H1 (cell line): ENCODE measurements around the gene PDIA3. TPM values are rescaled to one million over a fixed set of nuclear protein-coding genes. Genes with fewer than 3 reads are reported as not detected.

Experiments used
- CTCF ChIA-PET: fragments of 300-600 bp; sonication (Branson Sonifier 250); formaldehyde crosslinking; loops from one replicate; lab custom pipeline; 2021; ENCODE audit not compliant: partially characterized antibody; lab: Charles Lee
- POLR2A ChIA-PET: fragments of 300-600 bp; sonication (Branson Sonifier 250); formaldehyde crosslinking; loops from one replicate; lab custom pipeline; 2021; ENCODE audit warnings: inconsistent platforms; ENCODE audit not compliant: partially characterized antibody; lab: Charles Lee
- DNase-seq, 2 experiments: peaks; one replicate each; pipeline versions ENCODE4 v3.0.0 to v3.0.0-alpha.2; 2010 to 2022; ENCODE audit warnings: low spot score in 2 of 2, low read depth in 1 of 2, mixed read lengths in 1 of 2
- FAIRE-seq: peaks from 2 replicates; lab custom pipeline; 2011; peaks lifted over from hg19 to GRCh38; lab: Jason Lieb, UNC
- H2AFZ ChIP-seq: 2 replicates; pipeline ENCODE4 v1.8.1; 2012; ENCODE audit warnings: low read length, inconsistent platforms
- H2AK5ac ChIP-seq: 2 replicates; pipeline ENCODE4 v1.6.1; 2013; ENCODE audit warnings: low read depth, low read length
- H2BK120ac ChIP-seq: replicated peaks from 2 replicates; pipeline ENCODE3; 2013; ENCODE audit warnings: low read depth, low read length, inconsistent platforms
- H2BK12ac ChIP-seq: 2 replicates; pipeline ENCODE4 v1.6.1; 2013; ENCODE audit warnings: low read depth, low read length
- H2BK15ac ChIP-seq: 2 replicates; pipeline ENCODE4 v1.6.1; 2013; ENCODE audit warnings: low read length
- H2BK20ac ChIP-seq: 2 replicates; pipeline ENCODE4 v1.6.1; 2013; ENCODE audit warnings: low read length
- H2BK5ac ChIP-seq: 2 replicates; pipeline ENCODE4 v1.6.1; 2013; ENCODE audit warnings: low read depth, low read length
- H3K14ac ChIP-seq: 2 replicates; pipeline ENCODE4 v1.6.1; 2013; ENCODE audit warnings: inconsistent platforms; ENCODE audit not compliant: insufficient read length
- H3K18ac ChIP-seq: 2 replicates; pipeline ENCODE4 v1.6.1; 2013; ENCODE audit warnings: low read length; ENCODE audit errors: extremely low read depth
- H3K23ac ChIP-seq: 2 replicates; pipeline ENCODE4 v1.6.1; 2013; ENCODE audit warnings: inconsistent platforms; ENCODE audit not compliant: insufficient read length
- H3K23me2 ChIP-seq: 2 replicates; pipeline ENCODE4 v1.6.1; 2013; ENCODE audit warnings: low read depth, low read length
- H3K27ac ChIP-seq: 2 replicates; pipeline ENCODE4 v1.6.1; 2011; ENCODE audit warnings: low read depth, low read length, inconsistent platforms
- H3K27me3 ChIP-seq, 4 experiments: replicated peaks in 1 of 4; 1 replicate in 1 of 4; 2 replicates in 3 of 4; pipeline versions ENCODE4 v1.6.1 to v1.8.1; 2011 to 2013; ENCODE audit warnings: low read length in 3 of 4, mild to moderate bottlenecking in 3 of 4, inconsistent platforms in 2 of 4, mixed read lengths in 2 of 4, moderate library complexity in 1 of 4; ENCODE audit not compliant: control insufficient read depth in 3 of 4, insufficient read depth in 3 of 4; ENCODE audit errors: extremely low read depth in 1 of 4
- H3K36me3 ChIP-seq, 4 experiments: 2 replicates each; pipeline versions ENCODE4 v1.6.1 to v1.8.1; 2011 to 2013; ENCODE audit warnings: mild to moderate bottlenecking in 4 of 4, low read length in 3 of 4, moderate library complexity in 2 of 4, control low read depth in 1 of 4, inconsistent platforms in 1 of 4; ENCODE audit not compliant: insufficient read depth in 4 of 4, control insufficient read depth in 2 of 4
- H3K4ac ChIP-seq: replicated peaks from 2 replicates; pipeline ENCODE3; 2013; ENCODE audit warnings: low read length, low read depth, mixed read lengths, inconsistent platforms; ENCODE audit not compliant: insufficient read length
- H3K4me1 ChIP-seq, 4 experiments: replicated peaks in 1 of 4; 1 replicate in 1 of 4; 2 replicates in 3 of 4; pipeline versions ENCODE4 v1.6.1 to v1.8.1; 2011 to 2013; ENCODE audit warnings: low read length in 3 of 4, inconsistent platforms in 2 of 4, mixed read lengths in 1 of 4; ENCODE audit not compliant: insufficient read depth in 4 of 4, control insufficient read depth in 3 of 4
- H3K4me2 ChIP-seq, 2 experiments: 2 replicates each; pipeline versions ENCODE4 v1.6.1 to v1.8.1; 2011 to 2013; ENCODE audit warnings: low read depth in 2 of 2, low read length in 2 of 2, control low read depth in 1 of 2, inconsistent platforms in 1 of 2, mild to moderate bottlenecking in 1 of 2; ENCODE audit not compliant: insufficient read depth in 1 of 2
- H3K4me3 ChIP-seq, 4 experiments: fragments of 200-600, 300-600 bp in 1 of 4; sonication (generic), shearing (Covaris generic), sonication (Bioruptor Twin) in 1 of 4; 2 replicates each; pipeline versions ENCODE4 v1.5.1 to v1.8.1; 2011 to 2016; ENCODE audit warnings: low read length in 4 of 4, low read depth in 3 of 4, control low read depth in 2 of 4, inconsistent platforms in 2 of 4, mild to moderate bottlenecking in 2 of 4, mixed read lengths in 1 of 4, moderate library complexity in 1 of 4; ENCODE audit not compliant: insufficient read depth in 2 of 4; ENCODE audit errors: extremely low read depth in 1 of 4
- H3K56ac ChIP-seq: replicated peaks from 2 replicates; pipeline ENCODE3; 2013; ENCODE audit warnings: low read depth, mild to moderate bottlenecking, mixed read lengths, low read length, inconsistent platforms; ENCODE audit not compliant: insufficient read length
- H3K79me1 ChIP-seq: 2 replicates; pipeline ENCODE4 v1.6.1; 2013; ENCODE audit warnings: low read depth, low read length, control low read depth
- H3K79me2 ChIP-seq, 2 experiments: 2 replicates each; pipeline versions ENCODE4 v1.6.1 to v1.8.1; 2012 to 2013; ENCODE audit warnings: low read length in 2 of 2, mild to moderate bottlenecking in 2 of 2, inconsistent platforms in 1 of 2; ENCODE audit not compliant: insufficient read depth in 2 of 2, control insufficient read depth in 1 of 2
- H3K9ac ChIP-seq, 4 experiments: replicated peaks in 1 of 4; 1 replicate in 1 of 4; 2 replicates in 3 of 4; pipeline versions ENCODE4 v1.6.1 to v1.8.1; 2011 to 2013; ENCODE audit warnings: low read depth in 3 of 4, low read length in 3 of 4, control low read depth in 2 of 4, mild to moderate bottlenecking in 2 of 4, moderate library complexity in 2 of 4, inconsistent platforms in 1 of 4; ENCODE audit errors: extremely low read depth in 1 of 4
- H3K9me3 ChIP-seq, 2 experiments: 2 replicates each; pipeline versions ENCODE4 v1.6.1 to v1.8.1; 2012 to 2013; ENCODE audit warnings: mild to moderate bottlenecking in 2 of 2, moderate library complexity in 2 of 2, control low read depth in 1 of 2, inconsistent platforms in 1 of 2, low read depth in 1 of 2, low read length in 1 of 2, mixed read lengths in 1 of 2; ENCODE audit not compliant: insufficient read depth in 2 of 2
- H4K20me1 ChIP-seq, 2 experiments: replicated peaks in 1 of 2; 2 replicates each; pipeline versions ENCODE3 to v1.8.1; 2011 to 2013; ENCODE audit warnings: inconsistent platforms in 2 of 2, low read length in 2 of 2, mild to moderate bottlenecking in 1 of 2; ENCODE audit not compliant: insufficient read depth in 2 of 2, control insufficient read depth in 1 of 2
- H4K5ac ChIP-seq: 2 replicates; pipeline ENCODE4 v1.6.1; 2013; ENCODE audit warnings: low read length, low read depth, mixed read lengths, inconsistent platforms; ENCODE audit not compliant: insufficient read length
- H4K8ac ChIP-seq: 2 replicates; pipeline ENCODE4 v1.8.0; 2013; ENCODE audit warnings: mild to moderate bottlenecking, moderate library complexity, low read length, inconsistent platforms; ENCODE audit not compliant: insufficient read depth; ENCODE audit errors: extremely low read depth
- H4K91ac ChIP-seq: replicated peaks from 2 replicates; pipeline ENCODE3; 2013; ENCODE audit warnings: low read length, mixed read lengths, inconsistent platforms; ENCODE audit not compliant: insufficient read length
- CHD1 ChIP-seq: IDR thresholded peaks from 2 replicates; pipeline ENCODE4 v1.6.1; 2012; ENCODE audit warnings: low read depth, low read length, improper control_type of control experiment
- HDAC2 ChIP-seq, 2 experiments: fragments of 300-600 bp in 1 of 2; sonication (generic) in 1 of 2; IDR thresholded peaks; 2 replicates each; pipeline ENCODE4 v1.6.1; 2011 to 2012; ENCODE audit warnings: low read depth in 2 of 2, low read length in 2 of 2, mild to moderate bottlenecking in 2 of 2, moderate library complexity in 2 of 2, borderline replicate concordance in 1 of 2, inconsistent platforms in 1 of 2
- POU5F1 ChIP-seq: IDR thresholded peaks from 2 replicates; pipeline ENCODE4 v1.6.1; 2011; ENCODE audit warnings: low read depth, mild to moderate bottlenecking, low read length, moderate library complexity
- SAP30 ChIP-seq: fragments of 300-600 bp; sonication (generic); IDR thresholded peaks from 2 replicates; pipeline ENCODE4 v1.7.1; 2012; ENCODE audit warnings: low read length, moderate library complexity, mild to moderate bottlenecking, inconsistent platforms; ENCODE audit not compliant: insufficient read depth, insufficient replicate concordance
- TAF1 ChIP-seq: IDR thresholded peaks from 2 replicates; pipeline ENCODE4 v1.6.1; 2011; ENCODE audit warnings: mild to moderate bottlenecking, low read depth, low read length
- WGBS, 2 experiments: shearing (Covaris generic) in 1 of 2; methylation state at CpG; one replicate each; pipeline versions ENCODE4 v1.1.6 to v1.1.7; 2013 to 2015; ENCODE audit warnings: low lambda C conversion rate in 2 of 2, mixed read lengths in 2 of 2, inconsistent platforms in 1 of 2, low coverage in 1 of 2, missing lambda C conversion rate in 1 of 2; ENCODE audit not compliant: insufficient replicate concordance in 2 of 2, insufficient coverage in 1 of 2, insufficient read length in 1 of 2; ENCODE audit errors: extremely low coverage in 1 of 2, missing lambda C conversion rate in 1 of 2; 5-methylcytosine and 5-hydroxymethylcytosine counted together
- polyA plus RNA-seq, 7 experiments: library from polyadenylated mRNA; depleted of rRNA in 3 of 7; stranded (reverse) in 5 of 7; unstranded in 2 of 7; fragments of >200 nt in 5 of 7; fragments of 200-250 nt in 2 of 7; gene quantifications; 1 replicate in 5 of 7; 2 replicates in 1 of 7; 4 replicates in 1 of 7; pipeline versions ENCODE4 v1.2.1 to v1.2.3, GENCODE V29; 2011 to 2013; ENCODE audit warnings: missing spikeins in 2 of 7, mixed read lengths in 2 of 7
- total RNA-seq: library from RNA; stranded (reverse); fragmentation: NEBNext Ultra II Directional; extraction: Animal tissue kit (Norgen Biotek cat#: 25700); gene quantifications from 2 replicates; pipeline ENCODE4 v1.2.1, GENCODE V29; 2021
- TF ChIP-seq, protein P1 (sequence below): IDR thresholded peaks from 2 replicates; pipeline ENCODE4 v1.6.1; 2012; ENCODE audit warnings: inconsistent platforms
- TF ChIP-seq, protein P2 (sequence below), 3 experiments: IDR thresholded peaks; 1 replicate in 2 of 3; 2 replicates in 1 of 3; pipeline versions ENCODE4 v1.5.1 to v1.6.1; 2011; ENCODE audit warnings: low read length in 3 of 3, mild to moderate bottlenecking in 3 of 3, inconsistent platforms in 2 of 3, low read depth in 1 of 3, moderate library complexity in 1 of 3; ENCODE audit not compliant: insufficient read depth in 1 of 3; ENCODE audit errors: control extremely low read depth in 1 of 3

PDIA3 gene
- total and polyA plus RNA-seq, 2 of the 8 experiments (the other 6 are each of a cell fraction or from before 2014, with no cell fraction given), result 90.4 to 655 TPM

DNA sequence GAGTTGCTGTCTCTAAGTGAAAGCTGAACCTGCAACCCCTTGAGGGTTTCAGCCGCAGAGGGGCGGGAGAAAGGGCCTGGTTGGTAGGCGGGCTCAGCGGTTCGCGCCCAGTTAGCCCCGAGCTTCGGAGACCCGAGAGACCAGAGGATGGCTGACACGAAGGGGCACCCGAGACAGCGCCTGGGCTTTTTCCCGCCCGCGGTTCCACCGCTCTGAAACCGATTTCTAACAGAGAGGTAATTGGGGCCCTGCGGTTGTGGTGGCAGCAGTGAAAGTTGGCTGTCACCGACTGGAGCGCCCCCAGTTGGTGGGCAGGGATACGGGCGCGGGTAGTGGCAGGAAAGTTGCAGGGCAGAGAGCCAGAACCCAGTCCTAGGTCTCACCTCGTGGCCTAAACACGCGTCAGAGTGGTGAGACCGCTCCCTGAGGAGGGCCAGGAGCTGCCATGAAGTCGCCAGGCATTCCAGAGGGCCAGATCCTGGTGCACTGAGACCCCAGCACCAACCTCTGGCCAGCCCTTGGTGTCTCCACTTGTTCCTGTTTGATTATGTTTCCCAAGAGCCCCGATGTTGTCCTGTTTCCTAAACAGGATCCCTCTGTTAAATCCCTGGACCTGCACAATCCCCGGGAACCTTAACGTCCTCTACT lies 31.2 kb downstream of the PDIA3 start:
- no peak overlapping the region; the same call in 1 of the 2 replicates for H2BK5ac ChIP-seq
- no peak overlapping the region for H4K91ac ChIP-seq
- no peak overlapping the region for H2BK20ac ChIP-seq
- H2AK5ac ChIP-seq, result no peak overlapping the region
- no peaks in the 10 kb centered on the region for H3K79me1 ChIP-seq
- 0 out of 2 replicates have a peak overlapping the region, but pooled peaks have one; percentile 10 for H2AFZ ChIP-seq
- peaks cover 0 to 12% (median 5%) of the 10 kb centered on the region in 4 experiments; a peak in 5 of 7 replicates for H3K4me1 ChIP-seq
- no peak overlapping the region for H4K5ac ChIP-seq
- H3K9me3 ChIP-seq, result no peaks in the 10 kb centered on the region
- WGBS, 2 experiments, result 9% methylated on average over 31 of the region's 31 CpGs; no CpG with 5 or more reads in 1 of the 2 experiments
- H3K4me3 ChIP-seq, result peak overlapping the region; percentile 51 to 78 (median 71)
- H2BK12ac ChIP-seq, result no peak overlapping the region
- H3K79me2 ChIP-seq, result no peaks in the 10 kb centered on the region
- FAIRE-seq (no peak), DNase-seq (peak in 1 of 2 experiments; percentile 90)
- no peak overlapping the region for H3K4ac ChIP-seq
- no peak overlapping the region for H3K14ac ChIP-seq
- peak overlapping the region; percentile 83 to 98 for H3K4me2 ChIP-seq
- H3K23ac ChIP-seq, result no peak overlapping the region
- H4K20me1 ChIP-seq, result peaks cover 0 to 1% of the 10 kb centered on the region in 2 experiments
- no peak overlapping the region for H3K27ac ChIP-seq
- peak overlapping the region in 2 of 4 experiments; percentile 25 to 38; a peak in 3 of 7 replicates for H3K9ac ChIP-seq
- peaks cover 12% of the 10 kb centered on the region for H3K23me2 ChIP-seq
- peak overlapping the region; percentile 72; the same call in 1 of the 2 replicates for H4K8ac ChIP-seq
- H2BK15ac ChIP-seq, result peak overlapping the region; percentile 99
- ChIA-PET CTCF (interaction anchor here (0.8 to 4.8 kb wide), 10 partner anchors 9 to 262 kb away, joined by 3 to 50 read pairs (median 5); partner anchors contain the start of genes HYPK, SERF2 and SERINC4), POLR2A (interaction anchor here (1.0 to 4.8 kb wide), 7 partner anchors 8 to 103 kb away, joined by 3 to 54 read pairs (median 10); partner anchors contain the start of genes HYPK, MFAP1, SERF2 and SERINC4)
- peak overlapping the region; percentile 96 for H3K18ac ChIP-seq
- peaks cover 0 to 2% (median 0%) of the 10 kb centered on the region in 4 experiments; a peak in 2 of 7 replicates for H3K27me3 ChIP-seq
- no peak overlapping the region for H3K56ac ChIP-seq
- no peak overlapping the region for H2BK120ac ChIP-seq
- H3K36me3 ChIP-seq, result peaks cover 7 to 17% (median 10%) of the 10 kb centered on the region in 4 experiments
- TF ChIP-seq TAF1, result peak; percentile 39; the same call in 1 of the 2 replicates
- TF ChIP-seq HDAC2 (IDR thresholded peaks at IDR 0.05; ENCODE audit: borderline replicate concordance in 1 of 2, low read depth in 2 of 2, low read length in 2 of 2), result peak in 1 of 2 experiments; percentile 29; a peak in 2 of 4 replicates
- TF ChIP-seq, protein P1, sequence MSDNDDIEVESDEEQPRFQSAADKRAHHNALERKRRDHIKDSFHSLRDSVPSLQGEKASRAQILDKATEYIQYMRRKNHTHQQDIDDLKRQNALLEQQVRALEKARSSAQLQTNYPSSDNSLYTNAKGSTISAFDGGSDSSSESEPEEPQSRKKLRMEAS, result peak; percentile 83
- TF ChIP-seq CHD1, result no peak
- TF ChIP-seq SAP30, result peak; percentile 88
- TF ChIP-seq, protein P2, sequence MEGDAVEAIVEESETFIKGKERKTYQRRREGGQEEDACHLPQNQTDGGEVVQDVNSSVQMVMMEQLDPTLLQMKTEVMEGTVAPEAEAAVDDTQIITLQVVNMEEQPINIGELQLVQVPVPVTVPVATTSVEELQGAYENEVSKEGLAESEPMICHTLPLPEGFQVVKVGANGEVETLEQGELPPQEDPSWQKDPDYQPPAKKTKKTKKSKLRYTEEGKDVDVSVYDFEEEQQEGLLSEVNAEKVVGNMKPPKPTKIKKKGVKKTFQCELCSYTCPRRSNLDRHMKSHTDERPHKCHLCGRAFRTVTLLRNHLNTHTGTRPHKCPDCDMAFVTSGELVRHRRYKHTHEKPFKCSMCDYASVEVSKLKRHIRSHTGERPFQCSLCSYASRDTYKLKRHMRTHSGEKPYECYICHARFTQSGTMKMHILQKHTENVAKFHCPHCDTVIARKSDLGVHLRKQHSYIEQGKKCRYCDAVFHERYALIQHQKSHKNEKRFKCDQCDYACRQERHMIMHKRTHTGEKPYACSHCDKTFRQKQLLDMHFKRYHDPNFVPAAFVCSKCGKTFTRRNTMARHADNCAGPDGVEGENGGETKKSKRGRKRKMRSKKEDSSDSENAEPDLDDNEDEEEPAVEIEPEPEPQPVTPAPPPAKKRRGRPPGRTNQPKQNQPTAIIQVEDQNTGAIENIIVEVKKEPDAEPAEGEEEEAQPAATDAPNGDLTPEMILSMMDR (IDR thresholded peaks at IDR 0.05; ENCODE audit: control extremely low read depth in 1 of 3, insufficient read depth in 1 of 3, low read depth in 1 of 3, low read length in 3 of 3), result peak; percentile 68 to 92 (median 85)
- no peak for TF ChIP-seq POU5F1
